Measurements from ENCODE around the gene SH3BP2. TPM values are rescaled to one million over a fixed set of nuclear protein-coding genes. Genes with fewer than 3 reads are reported as not detected.

The SH3BP2 gene
- total and polyA plus RNA-seq, 9 donors = 5.3 to 46.9 (median 22.7) TPM

DNA sequence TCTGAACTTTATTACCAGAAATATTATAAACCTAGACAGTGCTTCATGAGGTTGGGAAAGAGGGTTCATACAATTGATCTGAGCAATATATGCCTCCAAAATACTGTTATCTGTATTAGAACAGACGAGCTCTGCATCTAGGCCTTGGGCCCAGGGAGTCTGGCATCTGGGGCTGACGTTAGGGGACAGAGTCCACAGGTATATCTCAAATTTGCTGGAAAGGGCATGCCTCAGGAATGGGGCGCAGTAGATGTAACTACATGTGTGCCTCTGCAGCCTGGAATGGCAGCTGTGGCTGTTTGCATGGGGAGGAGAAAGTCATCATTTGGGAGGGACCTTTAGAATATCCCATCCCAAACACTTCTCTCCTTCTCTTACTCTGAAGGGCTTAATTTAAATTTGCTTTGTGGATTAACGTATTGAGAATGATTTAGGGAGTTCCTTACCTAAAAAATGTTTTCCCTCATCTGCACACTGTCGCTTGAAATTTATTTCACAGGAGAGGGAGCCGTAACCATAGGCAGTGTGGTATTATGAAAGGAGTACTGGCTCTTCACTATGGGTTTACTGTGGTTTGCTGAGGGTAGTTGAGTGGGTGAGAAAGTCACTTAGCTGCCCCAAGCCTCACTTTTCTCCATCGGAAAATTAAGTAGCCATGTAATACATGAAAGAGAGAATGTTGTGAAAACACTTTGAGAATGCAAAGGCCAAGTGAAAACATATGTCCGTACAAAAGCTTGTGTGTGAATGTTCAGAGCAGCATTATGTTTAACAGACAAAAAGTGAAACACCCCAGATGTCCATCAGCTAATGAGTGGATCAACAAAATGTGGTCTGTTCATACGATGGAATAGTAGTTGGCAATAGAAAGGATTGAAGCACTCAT, 56.6 kb downstream of the SH3BP2 start:
- intact Hi-C loops (cut with DNase I) = loop anchor here in 1 of 4 donors (10.0 kb wide), 1 partner anchor 85 kb away; no protein-coding TSS in a partner anchor
- Histone ChIP-seq H3K36me3 (no peaks in the 10 kb centered on the region), H3K9me3 (no peaks in the 10 kb centered on the region), H3K27ac (no peak overlapping the region), H3K4me3 (no peak overlapping the region), H3K4me1 (ENCODE audit: insufficient read depth) (peaks cover 23% of the 10 kb centered on the region), H3K27me3 (no peaks in the 10 kb centered on the region)
- TF ChIP-seq POLR2A (IDR thresholded peaks at IDR 0.05) (no peak), EP300 (IDR thresholded peaks at IDR 0.05) (no peak)
- TF ChIP-seq, protein P1, sequence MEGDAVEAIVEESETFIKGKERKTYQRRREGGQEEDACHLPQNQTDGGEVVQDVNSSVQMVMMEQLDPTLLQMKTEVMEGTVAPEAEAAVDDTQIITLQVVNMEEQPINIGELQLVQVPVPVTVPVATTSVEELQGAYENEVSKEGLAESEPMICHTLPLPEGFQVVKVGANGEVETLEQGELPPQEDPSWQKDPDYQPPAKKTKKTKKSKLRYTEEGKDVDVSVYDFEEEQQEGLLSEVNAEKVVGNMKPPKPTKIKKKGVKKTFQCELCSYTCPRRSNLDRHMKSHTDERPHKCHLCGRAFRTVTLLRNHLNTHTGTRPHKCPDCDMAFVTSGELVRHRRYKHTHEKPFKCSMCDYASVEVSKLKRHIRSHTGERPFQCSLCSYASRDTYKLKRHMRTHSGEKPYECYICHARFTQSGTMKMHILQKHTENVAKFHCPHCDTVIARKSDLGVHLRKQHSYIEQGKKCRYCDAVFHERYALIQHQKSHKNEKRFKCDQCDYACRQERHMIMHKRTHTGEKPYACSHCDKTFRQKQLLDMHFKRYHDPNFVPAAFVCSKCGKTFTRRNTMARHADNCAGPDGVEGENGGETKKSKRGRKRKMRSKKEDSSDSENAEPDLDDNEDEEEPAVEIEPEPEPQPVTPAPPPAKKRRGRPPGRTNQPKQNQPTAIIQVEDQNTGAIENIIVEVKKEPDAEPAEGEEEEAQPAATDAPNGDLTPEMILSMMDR (IDR thresholded peaks at IDR 0.05) = no peak
- no peak for DNase-seq
- 43 to 52% (median 47%) methylated on average over 9 of the region's 9 CpGs for WGBS, 3 donors

DNA sequence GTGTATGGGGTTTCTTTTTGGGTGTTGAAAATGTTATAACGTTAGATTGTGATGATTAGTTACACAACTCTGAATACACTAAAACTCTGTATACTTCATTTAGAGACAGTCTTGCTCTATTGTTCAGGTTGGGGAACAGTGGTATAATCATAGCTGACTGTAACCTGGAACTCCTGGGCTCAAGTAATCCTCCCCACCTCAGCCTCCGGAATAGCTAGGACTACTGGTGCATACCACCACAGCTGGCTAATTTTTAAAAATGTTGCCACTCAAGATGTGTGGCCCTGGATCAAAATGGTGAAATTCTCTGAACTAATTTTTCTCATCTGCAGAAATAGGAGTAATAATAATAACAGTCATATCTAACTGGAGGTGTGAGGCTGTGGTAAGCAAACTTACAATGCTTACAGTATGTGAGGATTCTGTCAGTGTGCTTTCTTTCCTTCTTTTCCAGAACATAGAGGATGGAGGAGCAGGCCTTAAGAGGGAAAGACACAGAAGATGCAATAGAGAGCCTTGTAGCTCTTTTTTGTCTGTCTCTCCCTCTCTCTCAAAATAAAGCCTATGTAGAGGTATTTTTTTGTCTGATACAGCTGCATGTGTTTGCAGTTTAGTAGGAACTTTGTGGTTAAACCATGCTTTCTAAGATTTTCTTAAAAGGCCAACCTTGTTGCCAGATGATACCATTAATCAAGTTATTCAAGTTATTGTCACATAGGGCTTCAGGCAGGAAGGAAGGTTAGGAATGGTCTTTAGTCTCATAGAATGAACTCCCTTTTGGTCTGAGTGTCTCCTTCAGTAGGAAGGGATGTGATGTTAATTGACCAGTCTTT, 58.3 kb downstream of the SH3BP2 start:
- Histone ChIP-seq H3K4me3 (no peak overlapping the region), H3K36me3 (no peaks in the 10 kb centered on the region), H3K27ac (no peak overlapping the region), H3K9me3 (no peaks in the 10 kb centered on the region), H3K27me3 (no peaks in the 10 kb centered on the region), H3K4me1 (ENCODE audit: insufficient read depth) (peaks cover 25% of the 10 kb centered on the region)
- intact Hi-C loops (cut with DNase I) = no loop called here
- WGBS, 3 donors = 65 to 67% (median 67%) methylated on average over 2 of the region's 2 CpGs
- TF ChIP-seq POLR2A (IDR thresholded peaks at IDR 0.05) (no peak), EP300 (IDR thresholded peaks at IDR 0.05) (no peak)
- TF ChIP-seq, protein P1 (IDR thresholded peaks at IDR 0.05) = no peak
- no peak for DNase-seq

DNA sequence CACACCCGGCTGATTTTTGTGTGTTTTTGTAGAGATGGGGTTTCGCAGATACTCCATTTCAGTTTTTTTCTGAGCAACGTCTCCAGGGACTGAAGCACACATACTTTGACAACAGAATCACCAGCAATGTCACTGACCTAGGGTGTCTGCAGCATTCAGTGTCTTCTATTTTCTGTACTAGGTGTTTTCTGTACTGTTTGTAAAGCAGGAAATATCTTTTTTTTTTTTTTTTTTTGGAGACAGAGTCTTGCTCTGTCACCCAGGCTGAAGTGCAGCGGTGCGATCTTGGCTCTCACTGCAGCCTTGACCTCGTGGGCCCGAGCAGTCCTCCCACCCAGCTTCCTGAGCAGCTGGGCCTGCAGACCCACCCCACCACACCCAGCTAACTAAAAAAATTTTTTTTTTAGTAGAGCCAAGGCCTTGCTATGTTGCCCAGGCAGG, 59.6 kb downstream of the SH3BP2 start:
- H3K27ac ChIP-seq = no peak overlapping the region
- peaks cover 24% of the 10 kb centered on the region for H3K4me1 ChIP-seq (ENCODE audit: insufficient read depth)

DNA sequence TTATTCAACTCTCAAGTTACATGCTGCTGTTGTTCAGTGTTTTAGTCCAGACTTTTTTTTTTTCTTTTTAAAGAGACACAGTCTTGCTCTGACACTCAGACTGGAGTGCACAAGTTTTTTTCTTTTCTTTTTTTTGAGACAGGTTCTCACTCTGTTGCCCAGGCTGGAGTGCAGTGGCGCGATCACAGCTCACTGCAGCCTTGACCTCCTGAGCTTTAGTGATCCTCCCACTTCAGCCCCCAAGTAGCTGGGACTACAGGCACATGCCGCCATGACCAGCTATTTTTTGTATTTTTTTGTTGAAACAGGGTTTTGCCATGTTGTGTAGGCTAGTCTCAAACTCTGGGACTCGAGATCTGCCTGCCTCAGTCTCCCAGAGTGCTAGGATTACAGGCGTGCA, 62.7 kb downstream of the SH3BP2 start:
- no peak overlapping the region for H3K4me3 ChIP-seq
- DNase-seq = no peak
- no peaks in the 10 kb centered on the region for H3K36me3 ChIP-seq
- H3K4me1 ChIP-seq (ENCODE audit: insufficient read depth) = peaks cover 20% of the 10 kb centered on the region
- H3K27ac ChIP-seq = no peak overlapping the region
- TF ChIP-seq, protein P1 (IDR thresholded peaks at IDR 0.05) = no peak
- TF ChIP-seq EP300 (IDR thresholded peaks at IDR 0.05) = no peak
- TF ChIP-seq POLR2A (IDR thresholded peaks at IDR 0.05) = no peak
- 42 to 62% (median 53%) methylated on average over 5 of the region's 5 CpGs for WGBS, 3 donors
- intact Hi-C loops (cut with DNase I) = no loop called here
- H3K27me3 ChIP-seq = no peaks in the 10 kb centered on the region
- no peaks in the 10 kb centered on the region for H3K9me3 ChIP-seq

More for the DNA sequence above, 59.6 kb downstream of the SH3BP2 start:
- Histone ChIP-seq H3K27me3 (no peaks in the 10 kb centered on the region), H3K9me3 (no peaks in the 10 kb centered on the region), H3K4me3 (no peak overlapping the region), H3K36me3 (no peaks in the 10 kb centered on the region)
- no peak for TF ChIP-seq EP300 (IDR thresholded peaks at IDR 0.05)
- TF ChIP-seq, protein P1 (IDR thresholded peaks at IDR 0.05) = no peak
- no peak for TF ChIP-seq POLR2A (IDR thresholded peaks at IDR 0.05)
- intact Hi-C loops (cut with DNase I) = no loop called here
- DNase-seq = no peak
- 18 to 26% (median 21%) methylated on average over 7 of the region's 7 CpGs for WGBS, 3 donors
